Cardiac fibroblast (primary cell): Measurements from ENCODE around the gene BIRC7.

Source experiments
- DNase-seq, 2 donors: peaks; one replicate each; pipeline versions ENCODE4 v3.0.0 to v3.0.0-alpha.2; 2010; ENCODE audit warnings: low read depth in 2 of 2
- H3K4me3 ChIP-seq, 2 donors: replicated peaks in 1 of 2; 1 replicate in 1 of 2; 2 replicates in 1 of 2; pipeline ENCODE4 v1.5.1; 2011; ENCODE audit warnings: low read depth in 2 of 2, low read length in 2 of 2, mild to moderate bottlenecking in 2 of 2, moderate library complexity in 1 of 2
- TF ChIP-seq, protein P1 (sequence below): IDR thresholded peaks from one replicate; pipeline ENCODE4 v1.5.1; 2011; ENCODE audit warnings: low read depth, mild to moderate bottlenecking, low read length, inconsistent platforms

The BIRC7 gene

DNA sequence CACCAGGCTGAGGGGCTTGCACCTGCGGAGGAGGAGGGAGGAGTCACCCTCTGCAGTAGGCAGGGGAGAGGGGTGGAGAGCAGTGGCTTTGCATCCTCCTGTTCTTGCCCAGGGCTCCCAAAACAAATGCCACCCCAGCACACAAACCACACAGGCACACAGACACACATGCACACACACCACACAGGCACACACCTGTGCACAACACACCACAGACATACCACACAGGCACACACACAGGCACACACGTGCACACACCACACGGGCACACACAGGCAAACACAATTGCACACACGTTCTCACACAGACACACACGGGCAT lies 46.4 kb upstream of the BIRC7 start:
- no peak overlapping the region for H3K4me3 ChIP-seq
- no peak for DNase-seq
- TF ChIP-seq, protein P1, sequence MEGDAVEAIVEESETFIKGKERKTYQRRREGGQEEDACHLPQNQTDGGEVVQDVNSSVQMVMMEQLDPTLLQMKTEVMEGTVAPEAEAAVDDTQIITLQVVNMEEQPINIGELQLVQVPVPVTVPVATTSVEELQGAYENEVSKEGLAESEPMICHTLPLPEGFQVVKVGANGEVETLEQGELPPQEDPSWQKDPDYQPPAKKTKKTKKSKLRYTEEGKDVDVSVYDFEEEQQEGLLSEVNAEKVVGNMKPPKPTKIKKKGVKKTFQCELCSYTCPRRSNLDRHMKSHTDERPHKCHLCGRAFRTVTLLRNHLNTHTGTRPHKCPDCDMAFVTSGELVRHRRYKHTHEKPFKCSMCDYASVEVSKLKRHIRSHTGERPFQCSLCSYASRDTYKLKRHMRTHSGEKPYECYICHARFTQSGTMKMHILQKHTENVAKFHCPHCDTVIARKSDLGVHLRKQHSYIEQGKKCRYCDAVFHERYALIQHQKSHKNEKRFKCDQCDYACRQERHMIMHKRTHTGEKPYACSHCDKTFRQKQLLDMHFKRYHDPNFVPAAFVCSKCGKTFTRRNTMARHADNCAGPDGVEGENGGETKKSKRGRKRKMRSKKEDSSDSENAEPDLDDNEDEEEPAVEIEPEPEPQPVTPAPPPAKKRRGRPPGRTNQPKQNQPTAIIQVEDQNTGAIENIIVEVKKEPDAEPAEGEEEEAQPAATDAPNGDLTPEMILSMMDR = no peak

DNA sequence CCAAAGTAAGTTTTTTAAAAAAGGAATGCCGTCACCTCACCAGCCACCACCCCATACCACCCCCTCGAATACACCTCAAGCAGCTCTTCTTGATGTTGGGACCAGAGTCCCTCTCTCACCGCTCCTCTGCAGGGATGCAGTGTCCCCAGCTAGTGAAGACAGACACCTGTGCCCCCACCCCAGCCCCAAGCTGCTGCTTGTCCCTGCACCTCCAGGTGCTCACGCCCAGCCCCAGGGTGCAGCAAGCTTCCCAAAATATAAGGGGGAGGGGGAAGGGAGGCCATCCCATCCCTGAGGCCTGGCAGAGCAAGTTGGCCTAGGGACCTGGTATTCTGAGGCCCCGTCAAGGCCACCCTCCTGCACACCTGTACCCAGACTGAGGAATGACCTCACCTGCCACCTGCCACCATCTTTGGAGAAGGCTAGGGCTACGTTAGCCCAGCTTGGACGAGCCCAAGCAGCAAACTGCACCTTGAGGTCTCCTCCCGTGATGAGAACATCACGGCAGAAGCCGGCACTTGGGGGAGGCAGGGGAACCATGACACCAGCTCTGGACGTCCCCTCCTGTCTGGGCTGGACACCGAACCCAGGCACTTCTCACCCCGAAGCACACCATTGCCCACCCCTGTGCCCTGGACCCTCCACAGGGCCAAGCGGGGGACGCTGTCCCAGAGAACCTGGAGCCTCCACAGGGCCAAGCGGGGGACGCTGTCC lies 45.7 kb upstream of the BIRC7 start:
- H3K4me3 ChIP-seq = no peak overlapping the region
- TF ChIP-seq, protein P1 = no peak
- DNase-seq = no peak

DNA sequence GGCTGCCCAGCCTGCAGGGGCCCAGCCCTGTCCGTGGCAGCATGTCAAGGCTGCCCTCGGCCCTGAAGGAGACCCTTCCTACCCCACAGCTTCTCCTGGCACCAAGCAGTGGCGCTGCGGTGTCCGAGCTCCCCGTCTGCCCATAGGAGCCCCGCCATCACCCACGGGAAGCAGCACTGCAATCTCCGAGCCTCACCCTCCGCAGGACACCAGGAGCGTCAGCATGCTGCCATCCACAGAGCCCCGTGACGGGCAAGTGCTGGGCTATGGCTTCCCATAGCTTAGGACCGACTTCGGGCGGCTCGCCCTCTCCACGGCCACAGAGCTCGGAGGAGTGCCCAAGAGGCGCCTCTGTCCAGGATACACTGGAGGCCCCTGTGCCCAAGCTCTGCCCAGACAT lies 44.9 kb upstream of the BIRC7 start:
- H3K4me3 ChIP-seq = no peak overlapping the region
- TF ChIP-seq, protein P1 = no peak
- DNase-seq = no peak

DNA sequence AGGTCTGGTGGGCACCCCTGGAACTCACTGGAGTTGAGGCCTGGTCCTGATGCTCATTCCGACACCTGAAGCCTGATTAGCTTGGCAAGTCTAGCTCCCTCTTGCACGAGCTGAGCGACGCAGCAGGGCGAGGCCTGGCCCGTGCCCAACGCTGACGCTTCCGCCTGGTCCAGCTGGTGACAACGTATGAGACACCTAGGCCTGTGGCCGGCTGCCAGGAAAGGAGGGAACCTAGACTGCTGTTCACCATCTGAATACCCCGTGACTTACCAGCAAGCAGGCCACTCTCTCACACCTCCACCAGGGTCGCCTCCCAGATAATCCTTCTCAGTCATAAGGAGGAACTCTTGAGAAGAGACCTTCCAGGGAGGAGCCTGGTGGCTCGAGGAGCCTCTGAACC lies 44.3 kb upstream of the BIRC7 start:
- H3K4me3 ChIP-seq = no peak overlapping the region
- peak in 1 of 2 donors; percentile 37 for DNase-seq
- TF ChIP-seq, protein P1 = no peak

DNA sequence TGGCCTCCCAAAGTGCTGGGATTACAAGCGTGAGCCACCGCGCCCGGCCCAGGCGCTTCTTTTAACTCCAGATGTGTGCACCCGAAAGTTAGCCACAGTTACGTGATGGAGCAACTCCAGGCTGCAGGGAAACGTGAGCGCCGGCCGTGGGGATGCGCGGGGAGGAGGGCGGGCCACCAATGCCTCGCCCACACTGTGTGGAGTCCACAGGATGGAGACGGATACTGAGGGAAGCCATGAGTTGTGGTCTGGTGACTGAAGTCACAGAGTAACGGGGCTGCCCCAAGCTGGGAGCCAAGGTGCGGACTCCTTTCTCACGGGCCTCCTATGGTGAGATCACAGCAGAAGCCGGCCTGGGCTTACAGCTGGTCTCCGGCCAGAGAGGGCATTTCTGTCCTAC lies 43.0 kb upstream of the BIRC7 start:
- TF ChIP-seq, protein P1 = no peak
- no peak for DNase-seq
- H3K4me3 ChIP-seq = no peak overlapping the region

DNA sequence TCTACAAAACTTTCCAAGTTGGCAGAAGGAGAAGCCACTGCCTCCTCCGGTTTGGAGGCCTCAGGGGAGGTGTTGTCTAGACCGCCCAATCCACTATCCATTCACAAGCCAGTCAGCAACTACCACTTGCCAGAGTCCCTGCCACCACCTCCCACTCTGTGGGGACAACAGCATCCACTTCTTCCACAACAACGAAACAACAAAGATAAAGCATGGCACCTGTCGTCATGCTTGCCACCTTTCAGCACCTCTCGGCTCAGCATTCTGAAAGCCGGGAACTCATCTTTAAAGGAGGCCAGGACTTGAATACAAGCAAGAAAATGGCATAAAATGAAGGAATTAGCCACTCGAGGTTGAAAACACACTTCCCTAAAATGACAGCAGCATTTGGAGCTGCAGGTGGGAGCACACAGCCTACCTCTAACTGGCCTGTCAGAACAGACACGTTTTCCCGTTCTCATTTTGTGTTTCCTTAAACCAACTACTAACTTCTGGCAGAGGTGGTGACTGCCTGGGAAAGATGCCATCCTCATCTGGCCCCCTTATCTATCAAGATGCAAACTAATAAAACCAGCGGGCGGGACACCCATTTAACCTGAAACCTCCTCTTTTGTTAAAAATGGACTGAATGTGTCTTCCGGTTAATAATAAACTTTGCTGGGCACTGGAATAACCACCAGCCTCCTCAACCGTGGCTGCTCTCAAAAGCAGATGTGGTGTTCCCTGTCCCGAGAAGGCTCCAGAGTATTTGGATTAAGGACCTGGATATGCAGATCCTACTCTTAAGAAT lies 41.5 kb upstream of the BIRC7 start:
- no peak for DNase-seq
- TF ChIP-seq, protein P1 = no peak
- H3K4me3 ChIP-seq = no peak overlapping the region

DNA sequence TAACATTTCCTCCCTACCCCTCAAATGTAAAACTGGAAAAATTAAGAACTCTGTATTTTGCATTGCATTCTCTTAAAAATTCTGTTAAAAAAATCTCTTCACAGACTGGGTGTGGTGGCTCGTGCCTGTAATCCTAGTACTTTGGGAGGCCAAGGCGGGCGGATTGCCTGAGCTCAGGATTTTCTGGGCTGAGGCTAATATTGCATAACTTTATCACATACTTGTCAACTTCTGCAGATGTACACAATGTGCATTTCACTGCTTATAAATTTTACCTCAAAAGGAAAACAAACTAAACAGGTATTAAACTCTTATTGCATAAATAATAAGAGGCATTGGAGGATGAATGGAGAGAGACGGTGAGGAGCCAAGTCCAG lies 40.9 kb upstream of the BIRC7 start:
- DNase-seq = no peak
- no peak overlapping the region for H3K4me3 ChIP-seq
- TF ChIP-seq, protein P1 = no peak
